Measurements from ENCODE around the gene ANK2. TPM values are rescaled to one million over a fixed set of nuclear protein-coding genes. Genes with fewer than 3 reads are reported as not detected.
"Not testable (repeated sequence)": the region's sequence is repeated elsewhere in the genome, so short reads cannot be mapped to it uniquely, and the experiment has no call there.

The ANK2 gene
- total RNA-seq, 6 experiments from 2014 or later: 1.4 to 9.0 (median 2.3) TPM

- no peaks in the 10 kb centered on the region; the same call in 1 of the 2 replicates for H3K4me1 Mint-ChIP-seq (ENCODE audit: low read depth)
- TF ChIP-seq CTCF (IDR thresholded peaks at IDR 0.05): no peak
- H3K36me3 Mint-ChIP-seq (ENCODE audit: low read depth): no peaks in the 10 kb centered on the region
- H3K27ac Mint-ChIP-seq: no peak overlapping the region
- no peak for DNase-seq
- no peak overlapping the region for H3K4me3 Mint-ChIP-seq
- no peaks in the 10 kb centered on the region for H3K27me3 Mint-ChIP-seq (ENCODE audit: insufficient read depth)
- H3K9me3 Mint-ChIP-seq: no peaks in the 10 kb centered on the region
These were observed 129.6 kb downstream of the ANK2 start for GRCh38 chr4:113179091-113179490.

GRCh38 chr4:113179996-113180395 is 130.5 kb downstream of the ANK2 start:
- no peak for TF ChIP-seq CTCF (IDR thresholded peaks at IDR 0.05)
- no peaks in the 10 kb centered on the region for H3K36me3 Mint-ChIP-seq (ENCODE audit: low read depth)

GRCh38 chr4:113181289-113182007 is 132.0 kb downstream of the ANK2 start:
- Mint-ChIP-seq H3K27ac (no peak overlapping the region), H3K4me1 (ENCODE audit: low read depth) (no peaks in the 10 kb centered on the region; the same call in 1 of the 2 replicates), H3K9me3 (no peaks in the 10 kb centered on the region), H3K36me3 (ENCODE audit: low read depth) (no peaks in the 10 kb centered on the region), H3K4me3 (no peak overlapping the region), H3K27me3 (ENCODE audit: insufficient read depth) (peaks cover 4% of the 10 kb centered on the region)
- DNase-seq: no peak
- TF ChIP-seq CTCF (IDR thresholded peaks at IDR 0.05): no peak

More at GRCh38 chr4:113179996-113180395, 130.5 kb downstream of the ANK2 start:
- no peaks in the 10 kb centered on the region; the same call in 1 of the 2 replicates for H3K4me1 Mint-ChIP-seq (ENCODE audit: low read depth)
- peak; percentile 28 for DNase-seq
- H3K27me3 Mint-ChIP-seq (ENCODE audit: insufficient read depth): peaks cover 2% of the 10 kb centered on the region; the same call in 1 of the 2 replicates
- H3K9me3 Mint-ChIP-seq: no peaks in the 10 kb centered on the region
- no peak overlapping the region for H3K4me3 Mint-ChIP-seq
- H3K27ac Mint-ChIP-seq: no peak overlapping the region

DNA sequence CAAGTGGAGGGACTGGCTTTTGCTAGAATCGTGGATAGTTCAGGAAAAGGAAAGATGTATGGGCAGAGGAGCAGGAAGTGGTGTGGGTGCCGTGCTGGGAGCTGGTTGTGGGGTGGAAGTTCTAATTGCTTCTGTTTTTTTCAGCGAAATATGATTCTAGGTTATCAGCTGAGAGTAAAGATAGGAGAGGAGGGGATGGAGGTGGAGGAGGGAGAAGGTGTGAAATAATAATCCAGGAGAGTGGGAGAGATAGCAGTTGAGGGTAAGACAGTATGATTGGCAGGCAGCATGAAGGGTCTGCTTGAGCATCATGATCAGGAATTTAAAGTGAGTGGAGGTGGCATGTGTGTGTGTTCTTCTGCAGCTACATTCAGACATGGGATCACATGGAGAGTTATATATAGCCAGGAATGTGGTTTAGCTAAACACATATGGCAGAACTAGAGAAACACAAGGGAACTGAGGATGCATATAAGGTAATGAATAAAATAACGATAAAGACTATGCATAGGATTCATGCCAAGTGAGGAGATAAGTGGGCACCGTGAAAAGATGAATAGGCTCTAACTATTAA is 133.7 kb downstream of the ANK2 start:
- no peak for TF ChIP-seq CTCF (IDR thresholded peaks at IDR 0.05)
- Mint-ChIP-seq H3K4me1 (ENCODE audit: low read depth) (no peaks in the 10 kb centered on the region; the same call in 1 of the 2 replicates), H3K36me3 (ENCODE audit: low read depth) (no peaks in the 10 kb centered on the region), H3K27ac (no peak overlapping the region), H3K27me3 (ENCODE audit: insufficient read depth) (peaks cover 6% of the 10 kb centered on the region), H3K9me3 (no peaks in the 10 kb centered on the region), H3K4me3 (no peak overlapping the region)
- DNase-seq: no peak

DNA sequence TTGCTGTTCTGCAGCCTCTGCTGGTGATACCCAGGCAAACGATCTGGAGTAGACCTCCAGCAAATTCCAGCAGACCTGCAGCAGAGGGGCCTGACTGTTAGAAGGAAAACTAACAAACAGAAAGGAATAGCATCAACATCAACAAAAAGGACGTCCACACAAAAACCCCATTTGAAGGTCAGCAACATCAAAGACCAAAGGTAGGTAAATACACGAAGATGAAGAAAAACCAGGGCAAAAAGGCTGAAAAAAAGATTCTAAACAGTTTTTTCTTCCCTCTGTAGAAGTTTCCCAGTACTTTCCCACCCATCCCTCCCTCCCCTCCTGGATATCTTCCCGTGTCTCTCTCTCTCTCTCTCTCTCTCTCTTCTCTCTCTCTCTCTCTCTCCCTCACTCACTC is 136.8 kb downstream of the ANK2 start:
- not testable (repeated sequence) for H3K4me1 Mint-ChIP-seq (ENCODE audit: low read depth); H3K27me3 Mint-ChIP-seq (ENCODE audit: insufficient read depth); H3K36me3 Mint-ChIP-seq (ENCODE audit: low read depth); H3K27ac Mint-ChIP-seq; H3K9me3 Mint-ChIP-seq; H3K4me3 Mint-ChIP-seq; DNase-seq

DNA sequence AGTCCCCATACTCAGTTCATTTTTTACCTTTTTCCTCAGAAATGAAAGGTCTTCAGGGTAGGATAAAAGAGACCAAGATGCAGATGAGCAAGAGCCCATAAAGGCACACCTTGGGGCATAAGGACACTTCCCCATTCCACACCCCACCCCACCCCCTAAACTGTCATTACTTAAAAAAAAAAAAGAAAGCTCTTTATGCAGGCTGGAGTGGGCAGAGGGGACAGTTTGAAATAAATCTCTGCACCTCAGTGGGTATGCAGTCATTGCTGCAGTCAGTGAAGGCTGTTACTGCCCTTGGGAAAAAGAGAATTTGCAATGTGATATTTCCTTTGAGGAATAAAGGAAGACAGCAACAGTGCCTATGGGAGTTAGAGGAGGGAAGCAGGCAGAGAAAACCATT is 137.5 kb downstream of the ANK2 start:
- H3K4me3 Mint-ChIP-seq: no peak overlapping the region
- no peak for DNase-seq
- TF ChIP-seq CTCF (IDR thresholded peaks at IDR 0.05): no peak
- H3K36me3 Mint-ChIP-seq (ENCODE audit: low read depth): no peaks in the 10 kb centered on the region
- no peaks in the 10 kb centered on the region for H3K4me1 Mint-ChIP-seq (ENCODE audit: low read depth)
- no peaks in the 10 kb centered on the region for H3K9me3 Mint-ChIP-seq
- H3K27me3 Mint-ChIP-seq (ENCODE audit: insufficient read depth): peaks cover 8% of the 10 kb centered on the region
- H3K27ac Mint-ChIP-seq: no peak overlapping the region
